ENCODE data around the gene TBC1D22A. TPM values are rescaled to one million over a fixed set of nuclear protein-coding genes. Genes with fewer than 3 reads are reported as not detected.
A peak's percentile ranks its signal among the peaks of the same experiment; 100 is the strongest.

Gene TBC1D22A
- total and polyA plus RNA-seq, 8 donors = 13.3 to 53.1 (median 21.5) TPM

GRCh38 chr22:46773076-46773475, 10.6 kb downstream of the TBC1D22A start:
- H3K27ac ChIP-seq = peak overlapping the region in 4 of 5 donors; percentile 59 to 74 (median 62)
- intact Hi-C loops (cut with DNase I; ENCODE audit: low total_unique reads) = no loop called here
- no peak for DNase-seq
- peaks cover 50 to 85% (median 78%) of the 10 kb centered on the region in 4 donors for H3K4me1 ChIP-seq
- H3K9me3 ChIP-seq = no peaks in the 10 kb centered on the region
- H3K36me3 ChIP-seq = no peaks in the 10 kb centered on the region
- 87 to 94% (median 88%) methylated on average over 10 of the region's 10 CpGs for WGBS, 5 donors
- TF ChIP-seq EP300 (IDR thresholded peaks at IDR 0.05) (no peak), CTCF (IDR thresholded peaks at IDR 0.05) (no peak), POLR2AphosphoS5 (IDR thresholded peaks at IDR 0.05) (no peak), POLR2A (IDR thresholded peaks at IDR 0.05) (no peak)
- H3K4me3 ChIP-seq = no peak overlapping the region
- no peaks in the 10 kb centered on the region for H3K27me3 ChIP-seq

- H3K4me3 ChIP-seq = no peak overlapping the region
- no peak for DNase-seq
- H3K36me3 ChIP-seq = no peaks in the 10 kb centered on the region
- no peaks in the 10 kb centered on the region for H3K9me3 ChIP-seq
- intact Hi-C loops (cut with DNase I; ENCODE audit: low total_unique reads) = no loop called here
- 75 to 89% (median 83%) methylated on average over 24 of the region's 24 CpGs for WGBS, 5 donors
- H3K27ac ChIP-seq = peak overlapping the region; percentile 6 to 74 (median 59)
- H3K4me1 ChIP-seq = peaks cover 50 to 73% (median 65%) of the 10 kb centered on the region in 4 donors
- no peaks in the 10 kb centered on the region for H3K27me3 ChIP-seq
- TF ChIP-seq CTCF (IDR thresholded peaks at IDR 0.05) = no peak
- TF ChIP-seq POLR2AphosphoS5 (IDR thresholded peaks at IDR 0.05) = no peak
- TF ChIP-seq EP300 (IDR thresholded peaks at IDR 0.05) = no peak
- no peak for TF ChIP-seq POLR2A (IDR thresholded peaks at IDR 0.05)
Measured at GRCh38 chr22:46774253-46774979, 12.0 kb downstream of the TBC1D22A start.

GRCh38 chr22:46774980-46775849, 12.8 kb downstream of the TBC1D22A start:
- Histone ChIP-seq H3K4me1 (peaks cover 50 to 65% (median 60%) of the 10 kb centered on the region in 4 donors), H3K36me3 (peaks cover 0 to under 1% (median 0%) of the 10 kb centered on the region in 4 donors), H3K27me3 (no peaks in the 10 kb centered on the region), H3K9me3 (no peaks in the 10 kb centered on the region), H3K27ac (peak overlapping the region in 4 of 5 donors; percentile 59 to 74 (median 62)), H3K4me3 (no peak overlapping the region)
- WGBS, 5 donors = 68 to 76% (median 69%) methylated on average over 20 of the region's 20 CpGs
- intact Hi-C loops (cut with DNase I; ENCODE audit: low total_unique reads) = no loop called here
- no peak for DNase-seq
- no peak for TF ChIP-seq POLR2AphosphoS5 (IDR thresholded peaks at IDR 0.05)
- TF ChIP-seq POLR2A (IDR thresholded peaks at IDR 0.05) = no peak
- no peak for TF ChIP-seq CTCF (IDR thresholded peaks at IDR 0.05)
- no peak for TF ChIP-seq EP300 (IDR thresholded peaks at IDR 0.05)
